ENCODE measurements around the gene STK24. TPM values are rescaled to one million over a fixed set of nuclear protein-coding genes. Genes with fewer than 3 reads are reported as not detected.

STK24 gene
- total RNA-seq, 2 donors from 2014 or later: 55.8 to 63.2 TPM

- DNase-seq (ENCODE audit: low spot score): no peak
- H3K4me3 ChIP-seq: no peak overlapping the region
- no peaks in the 10 kb centered on the region for H3K36me3 ChIP-seq
- no peak overlapping the region for H3K27ac ChIP-seq
- peaks cover 0 to 31% of the 10 kb centered on the region in 2 donors for H3K4me1 ChIP-seq
- no peaks in the 10 kb centered on the region for H3K9me3 ChIP-seq
- H3K27me3 ChIP-seq: no peaks in the 10 kb centered on the region
- no peak for TF ChIP-seq CTCF (IDR thresholded peaks at IDR 0.05)
Observed at GRCh38 chr13:98514288-98514687, 62.6 kb downstream of the STK24 start.

- TF ChIP-seq CTCF (IDR thresholded peaks at IDR 0.05): no peak
- H3K4me3 ChIP-seq: no peak overlapping the region
- no peak for DNase-seq (ENCODE audit: low spot score)
- no peak overlapping the region for H3K27ac ChIP-seq
- H3K9me3 ChIP-seq: no peaks in the 10 kb centered on the region
- H3K27me3 ChIP-seq: no peaks in the 10 kb centered on the region
- H3K4me1 ChIP-seq: peaks cover 0 to 36% of the 10 kb centered on the region in 2 donors
- no peaks in the 10 kb centered on the region for H3K36me3 ChIP-seq
Observed at GRCh38 chr13:98513837-98514236, 63.1 kb downstream of the STK24 start.

- H3K36me3 ChIP-seq: no peaks in the 10 kb centered on the region
- no peak for TF ChIP-seq CTCF (IDR thresholded peaks at IDR 0.05)
- no peak overlapping the region for H3K27ac ChIP-seq
- no peak overlapping the region for H3K4me3 ChIP-seq
- no peaks in the 10 kb centered on the region for H3K27me3 ChIP-seq
- H3K4me1 ChIP-seq: peaks cover 0 to 44% of the 10 kb centered on the region in 2 donors
- H3K9me3 ChIP-seq: no peaks in the 10 kb centered on the region
- no peak for DNase-seq (ENCODE audit: low spot score)
Observed at GRCh38 chr13:98512774-98513665, 63.9 kb downstream of the STK24 start.

- H3K4me1 ChIP-seq: peaks cover 0 to 56% of the 10 kb centered on the region in 2 donors
Observed at GRCh38 chr13:98511435-98511834, 65.5 kb downstream of the STK24 start.

GRCh38 chr13:98510156-98510509 lies 66.8 kb downstream of the STK24 start:
- no peak for DNase-seq (ENCODE audit: low spot score)
- Histone ChIP-seq H3K9me3 (no peaks in the 10 kb centered on the region), H3K36me3 (no peaks in the 10 kb centered on the region), H3K4me3 (no peak overlapping the region), H3K27ac (peak overlapping the region; percentile 51 to 66), H3K4me1 (peaks cover 0 to 60% of the 10 kb centered on the region in 2 donors), H3K27me3 (no peaks in the 10 kb centered on the region)
- no peak for TF ChIP-seq CTCF (IDR thresholded peaks at IDR 0.05)

More at GRCh38 chr13:98511435-98511834, 65.5 kb downstream of the STK24 start:
- no peaks in the 10 kb centered on the region for H3K27me3 ChIP-seq
- H3K36me3 ChIP-seq: no peaks in the 10 kb centered on the region
- no peak overlapping the region for H3K27ac ChIP-seq
- no peaks in the 10 kb centered on the region for H3K9me3 ChIP-seq
- TF ChIP-seq CTCF (IDR thresholded peaks at IDR 0.05): no peak
- DNase-seq (ENCODE audit: low spot score): no peak
- no peak overlapping the region for H3K4me3 ChIP-seq

Data from right atrium auricular region (tissue), 2 donors.